ENCODE measurements around the gene APH1A. TPM values are rescaled to one million over a fixed set of nuclear protein-coding genes. Genes with fewer than 3 reads are reported as not detected.

Gene APH1A
- total and polyA plus RNA-seq, 2 of the 13 experiments (the other 11 are each of a cell fraction or from before 2014, with no cell fraction given) = 114 to 130 TPM

DNA sequence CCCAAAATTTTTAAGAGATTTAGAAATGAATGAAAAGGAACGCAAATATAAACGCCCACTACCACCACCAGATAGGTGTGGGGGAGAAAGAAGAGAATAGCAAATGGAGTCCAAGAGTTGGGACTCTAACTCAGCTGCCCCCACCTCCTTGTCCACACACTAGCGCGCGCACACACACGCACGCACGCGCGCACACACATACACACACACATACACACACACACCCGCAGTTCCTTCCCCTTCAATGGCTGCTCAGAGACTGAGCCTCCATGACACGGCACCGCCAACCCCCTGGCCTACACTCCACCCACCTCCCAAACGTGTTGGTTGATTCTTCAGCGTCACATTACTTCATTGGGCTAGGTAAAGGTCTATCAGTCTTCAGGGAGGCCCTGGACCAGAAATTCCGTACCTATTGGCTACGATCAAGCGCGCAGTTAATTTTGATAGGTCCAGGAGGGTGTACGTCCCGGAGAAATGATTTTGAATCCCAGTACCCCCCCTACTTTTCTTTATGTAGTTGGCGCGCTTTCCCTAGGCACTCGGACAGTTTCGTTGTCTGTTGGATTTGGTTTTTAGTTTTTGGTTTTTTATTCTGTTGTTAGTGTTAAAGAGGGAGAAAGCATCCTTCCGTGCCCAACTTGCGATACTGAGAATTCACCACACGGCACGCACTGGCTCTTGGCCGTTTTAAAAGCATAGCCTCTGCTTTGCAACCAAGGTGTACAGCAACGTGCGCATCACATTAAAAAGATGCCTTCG lies 32.8 kb downstream of the APH1A start, which contains the start of gene ANP32E (continued):
- TF ChIP-seq ZNF644 (CRISPR knock-in tag; IDR thresholded peaks at IDR 0.05; ENCODE audit: low read depth) (no peak), PAX8 (CRISPR knock-in tag; IDR thresholded peaks at IDR 0.05; ENCODE audit: borderline replicate concordance) (peak; percentile 76; the same call in 1 of the 2 replicates), SP2 (CRISPR knock-in tag; IDR thresholded peaks at IDR 0.05) (peak; percentile 95), ZNF678 (CRISPR knock-in tag; IDR thresholded peaks at IDR 0.05) (peak; percentile 76; the same call in 1 of the 2 replicates), MIXL1 (CRISPR knock-in tag; IDR thresholded peaks at IDR 0.05) (peak; percentile 73), NAIF1 (CRISPR knock-in tag; IDR thresholded peaks at IDR 0.05; ENCODE audit: borderline replicate concordance) (no peak), SETDB1 (CRISPR knock-in tag; IDR thresholded peaks at IDR 0.05; ENCODE audit: borderline replicate concordance) (no peak), ZNF775 (CRISPR knock-in tag; IDR thresholded peaks at IDR 0.05; ENCODE audit: borderline replicate concordance) (no peak), ZNF672 (CRISPR knock-in tag; IDR thresholded peaks at IDR 0.05) (peak; percentile 42; the same call in 1 of the 2 replicates), ZSCAN12 (CRISPR knock-in tag; IDR thresholded peaks at IDR 0.05) (no peak), ZBTB8A (CRISPR knock-in tag; IDR thresholded peaks at IDR 0.05; ENCODE audit: borderline replicate concordance, low read depth) (0 out of 2 replicates have a peak, but pooled peaks have one; percentile 65), REPIN1 (CRISPR knock-in tag; IDR thresholded peaks at IDR 0.05; ENCODE audit: borderline replicate concordance, low read depth) (peak; percentile 70; the same call in 1 of the 2 replicates)
- TF ChIP-seq, protein P1, sequence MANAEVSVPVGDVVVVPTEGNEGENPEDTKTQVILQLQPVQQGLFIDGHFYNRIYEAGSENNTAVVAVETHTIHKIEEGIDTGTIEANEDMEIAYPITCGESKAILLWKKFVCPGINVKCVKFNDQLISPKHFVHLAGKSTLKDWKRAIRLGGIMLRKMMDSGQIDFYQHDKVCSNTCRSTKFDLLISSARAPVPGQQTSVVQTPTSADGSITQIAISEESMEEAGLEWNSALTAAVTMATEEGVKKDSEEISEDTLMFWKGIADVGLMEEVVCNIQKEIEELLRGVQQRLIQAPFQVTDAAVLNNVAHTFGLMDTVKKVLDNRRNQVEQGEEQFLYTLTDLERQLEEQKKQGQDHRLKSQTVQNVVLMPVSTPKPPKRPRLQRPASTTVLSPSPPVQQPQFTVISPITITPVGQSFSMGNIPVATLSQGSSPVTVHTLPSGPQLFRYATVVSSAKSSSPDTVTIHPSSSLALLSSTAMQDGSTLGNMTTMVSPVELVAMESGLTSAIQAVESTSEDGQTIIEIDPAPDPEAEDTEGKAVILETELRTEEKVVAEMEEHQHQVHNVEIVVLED (CRISPR knock-in tag; IDR thresholded peaks at IDR 0.05; ENCODE audit: borderline replicate concordance) = peak; percentile 74; the same call in 1 of the 2 replicates
- TF ChIP-seq, protein P2, sequence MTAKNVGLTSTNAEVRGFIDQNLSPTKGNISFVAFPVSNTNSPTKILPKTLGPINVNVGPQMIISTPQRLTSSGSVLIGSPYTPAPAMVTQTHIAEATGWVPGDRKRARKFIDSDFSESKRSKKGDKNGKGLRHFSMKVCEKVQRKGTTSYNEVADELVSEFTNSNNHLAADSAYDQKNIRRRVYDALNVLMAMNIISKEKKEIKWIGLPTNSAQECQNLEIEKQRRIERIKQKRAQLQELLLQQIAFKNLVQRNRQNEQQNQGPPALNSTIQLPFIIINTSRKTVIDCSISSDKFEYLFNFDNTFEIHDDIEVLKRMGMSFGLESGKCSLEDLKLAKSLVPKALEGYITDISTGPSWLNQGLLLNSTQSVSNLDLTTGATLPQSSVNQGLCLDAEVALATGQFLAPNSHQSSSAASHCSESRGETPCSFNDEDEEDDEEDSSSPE (CRISPR knock-in tag; IDR thresholded peaks at IDR 0.05) = peak; percentile 98
- TF ChIP-seq, protein P3, sequence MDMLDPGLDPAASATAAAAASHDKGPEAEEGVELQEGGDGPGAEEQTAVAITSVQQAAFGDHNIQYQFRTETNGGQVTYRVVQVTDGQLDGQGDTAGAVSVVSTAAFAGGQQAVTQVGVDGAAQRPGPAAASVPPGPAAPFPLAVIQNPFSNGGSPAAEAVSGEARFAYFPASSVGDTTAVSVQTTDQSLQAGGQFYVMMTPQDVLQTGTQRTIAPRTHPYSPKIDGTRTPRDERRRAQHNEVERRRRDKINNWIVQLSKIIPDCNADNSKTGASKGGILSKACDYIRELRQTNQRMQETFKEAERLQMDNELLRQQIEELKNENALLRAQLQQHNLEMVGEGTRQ (IDR thresholded peaks at IDR 0.05; ENCODE audit: low read depth, low read length) = no peak
- TF ChIP-seq, protein P3 (CRISPR knock-in tag; IDR thresholded peaks at IDR 0.05; ENCODE audit: borderline replicate concordance) = no peak
- TF ChIP-seq, protein P4, sequence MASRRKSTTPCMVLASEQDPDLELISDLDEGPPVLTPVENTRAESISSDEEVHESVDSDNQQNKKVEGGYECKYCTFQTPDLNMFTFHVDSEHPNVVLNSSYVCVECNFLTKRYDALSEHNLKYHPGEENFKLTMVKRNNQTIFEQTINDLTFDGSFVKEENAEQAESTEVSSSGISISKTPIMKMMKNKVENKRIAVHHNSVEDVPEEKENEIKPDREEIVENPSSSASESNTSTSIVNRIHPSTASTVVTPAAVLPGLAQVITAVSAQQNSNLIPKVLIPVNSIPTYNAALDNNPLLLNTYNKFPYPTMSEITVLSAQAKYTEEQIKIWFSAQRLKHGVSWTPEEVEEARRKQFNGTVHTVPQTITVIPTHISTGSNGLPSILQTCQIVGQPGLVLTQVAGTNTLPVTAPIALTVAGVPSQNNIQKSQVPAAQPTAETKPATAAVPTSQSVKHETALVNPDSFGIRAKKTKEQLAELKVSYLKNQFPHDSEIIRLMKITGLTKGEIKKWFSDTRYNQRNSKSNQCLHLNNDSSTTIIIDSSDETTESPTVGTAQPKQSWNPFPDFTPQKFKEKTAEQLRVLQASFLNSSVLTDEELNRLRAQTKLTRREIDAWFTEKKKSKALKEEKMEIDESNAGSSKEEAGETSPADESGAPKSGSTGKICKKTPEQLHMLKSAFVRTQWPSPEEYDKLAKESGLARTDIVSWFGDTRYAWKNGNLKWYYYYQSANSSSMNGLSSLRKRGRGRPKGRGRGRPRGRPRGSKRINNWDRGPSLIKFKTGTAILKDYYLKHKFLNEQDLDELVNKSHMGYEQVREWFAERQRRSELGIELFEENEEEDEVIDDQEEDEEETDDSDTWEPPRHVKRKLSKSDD (CRISPR knock-in tag; IDR thresholded peaks at IDR 0.05; ENCODE audit: low read depth) = peak; percentile 92

Data from HepG2 (cell line).